ENCODE results near the gene FBXO11.

- no peak for TF ChIP-seq CTCF (IDR thresholded peaks at IDR 0.05)
- TF ChIP-seq REST (IDR thresholded peaks at IDR 0.05; ENCODE audit: insufficient read depth in 1 of 2, low read depth in 2 of 2, low read length in 1 of 2), result no peak
These were observed 165.2 kb downstream of the FBXO11 start for GRCh38 chr2:47741101-47741500.
